Ovary (tissue), 3 donors: Measurements from ENCODE around the gene MCCC2.

Experiments
- EP300 ChIP-seq: sonication (generic); formaldehyde crosslinking; IDR thresholded peaks from one replicate; pipeline ENCODE4 v1.6.1; 2017; ENCODE audit warnings: antibody characterized with exemption
- TF ChIP-seq, protein P1 (sequence below), 3 donors: fragments of 450-650 bp in 2 of 3; fragments of 200-600 bp in 1 of 3; IDR thresholded peaks; one replicate each; pipeline versions ENCODE4 v1.5.1 to v1.8.0; 2016 to 2022; ENCODE audit warnings: antibody characterized with exemption in 3 of 3, mild to moderate bottlenecking in 1 of 3
- donor health status: DM: no; HTN: no; CAD: no.

DNA sequence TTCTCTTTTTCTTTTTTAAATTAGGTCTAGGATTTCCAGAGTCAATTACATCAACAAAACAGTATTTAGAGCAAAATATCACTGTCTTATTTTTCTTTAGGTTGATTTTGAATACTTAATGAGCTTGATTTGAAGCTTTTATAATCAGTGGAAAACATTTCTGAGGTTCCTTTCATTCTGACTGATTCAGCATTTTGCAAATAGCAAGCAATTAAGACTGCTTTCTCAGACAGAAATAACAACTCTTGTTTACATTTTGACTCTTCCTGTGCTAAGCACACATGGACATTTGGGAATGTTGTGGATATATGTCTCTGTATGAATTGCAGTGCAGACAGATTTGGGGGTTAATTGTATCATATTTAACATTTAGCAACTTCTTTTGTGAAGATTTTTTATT is 22.2 kb upstream of the MCCC2 start:
- TF ChIP-seq, protein P1, sequence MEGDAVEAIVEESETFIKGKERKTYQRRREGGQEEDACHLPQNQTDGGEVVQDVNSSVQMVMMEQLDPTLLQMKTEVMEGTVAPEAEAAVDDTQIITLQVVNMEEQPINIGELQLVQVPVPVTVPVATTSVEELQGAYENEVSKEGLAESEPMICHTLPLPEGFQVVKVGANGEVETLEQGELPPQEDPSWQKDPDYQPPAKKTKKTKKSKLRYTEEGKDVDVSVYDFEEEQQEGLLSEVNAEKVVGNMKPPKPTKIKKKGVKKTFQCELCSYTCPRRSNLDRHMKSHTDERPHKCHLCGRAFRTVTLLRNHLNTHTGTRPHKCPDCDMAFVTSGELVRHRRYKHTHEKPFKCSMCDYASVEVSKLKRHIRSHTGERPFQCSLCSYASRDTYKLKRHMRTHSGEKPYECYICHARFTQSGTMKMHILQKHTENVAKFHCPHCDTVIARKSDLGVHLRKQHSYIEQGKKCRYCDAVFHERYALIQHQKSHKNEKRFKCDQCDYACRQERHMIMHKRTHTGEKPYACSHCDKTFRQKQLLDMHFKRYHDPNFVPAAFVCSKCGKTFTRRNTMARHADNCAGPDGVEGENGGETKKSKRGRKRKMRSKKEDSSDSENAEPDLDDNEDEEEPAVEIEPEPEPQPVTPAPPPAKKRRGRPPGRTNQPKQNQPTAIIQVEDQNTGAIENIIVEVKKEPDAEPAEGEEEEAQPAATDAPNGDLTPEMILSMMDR (IDR thresholded peaks at IDR 0.05): no peak
- no peak for TF ChIP-seq EP300
